ENCODE data around the gene FGFR3.

The FGFR3 gene

DNA sequence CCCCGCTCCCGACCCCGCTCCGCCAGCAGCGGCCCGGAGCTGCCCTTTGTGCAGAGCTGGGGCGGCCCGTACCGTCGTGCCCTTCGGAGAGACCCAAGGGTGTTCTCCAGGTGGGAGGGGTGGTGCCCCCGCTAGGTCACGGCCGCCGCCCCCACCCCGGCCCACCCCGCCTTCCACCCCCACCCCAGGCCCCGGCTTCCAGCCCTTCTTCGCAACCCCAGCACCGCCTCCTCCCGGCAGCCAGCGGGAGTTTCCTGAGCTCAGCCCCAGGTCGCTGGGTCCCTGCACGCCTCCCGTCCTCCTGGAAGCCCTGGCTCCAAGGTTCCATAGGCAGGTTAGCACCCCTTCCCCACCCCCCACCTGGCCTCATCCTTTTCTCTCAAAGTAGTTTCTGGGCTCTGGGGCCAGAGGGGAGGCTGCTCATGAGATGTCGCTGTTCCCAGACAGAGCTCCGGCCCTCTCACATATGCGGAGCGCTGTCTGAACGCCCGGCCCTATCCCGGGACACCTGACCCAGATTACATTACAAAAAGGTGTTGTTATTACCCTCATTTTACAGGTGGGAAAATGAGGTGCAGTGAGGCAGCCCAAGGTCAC is 25.2 kb upstream of the FGFR3 start:
- Histone ChIP-seq H3K27ac (no peak overlapping the region), H3K4me2 (no peak overlapping the region), H3K4me3 (IDR thresholded peaks at IDR 0.05; ENCODE audit: insufficient read depth, low read depth, low read length) (no peak overlapping the region), H3K79me2 (ENCODE audit: insufficient read depth, low read depth) (no peaks in the 10 kb centered on the region), H3K36me3 (ENCODE audit: insufficient read depth) (no peaks in the 10 kb centered on the region), H3K27me3 (ENCODE audit: insufficient read depth, low read depth) (peaks cover 6% of the 10 kb centered on the region; the same call in 1 of the 2 replicates), H2AFZ (ENCODE audit: low read depth) (no peak overlapping the region), H4K20me1 (ENCODE audit: insufficient read depth) (no peaks in the 10 kb centered on the region), H3K9ac (no peak overlapping the region), H3K4me1 (ENCODE audit: low read depth, poor library complexity, severe bottlenecking) (peaks cover 4% of the 10 kb centered on the region)
- TF ChIP-seq, protein P1, sequence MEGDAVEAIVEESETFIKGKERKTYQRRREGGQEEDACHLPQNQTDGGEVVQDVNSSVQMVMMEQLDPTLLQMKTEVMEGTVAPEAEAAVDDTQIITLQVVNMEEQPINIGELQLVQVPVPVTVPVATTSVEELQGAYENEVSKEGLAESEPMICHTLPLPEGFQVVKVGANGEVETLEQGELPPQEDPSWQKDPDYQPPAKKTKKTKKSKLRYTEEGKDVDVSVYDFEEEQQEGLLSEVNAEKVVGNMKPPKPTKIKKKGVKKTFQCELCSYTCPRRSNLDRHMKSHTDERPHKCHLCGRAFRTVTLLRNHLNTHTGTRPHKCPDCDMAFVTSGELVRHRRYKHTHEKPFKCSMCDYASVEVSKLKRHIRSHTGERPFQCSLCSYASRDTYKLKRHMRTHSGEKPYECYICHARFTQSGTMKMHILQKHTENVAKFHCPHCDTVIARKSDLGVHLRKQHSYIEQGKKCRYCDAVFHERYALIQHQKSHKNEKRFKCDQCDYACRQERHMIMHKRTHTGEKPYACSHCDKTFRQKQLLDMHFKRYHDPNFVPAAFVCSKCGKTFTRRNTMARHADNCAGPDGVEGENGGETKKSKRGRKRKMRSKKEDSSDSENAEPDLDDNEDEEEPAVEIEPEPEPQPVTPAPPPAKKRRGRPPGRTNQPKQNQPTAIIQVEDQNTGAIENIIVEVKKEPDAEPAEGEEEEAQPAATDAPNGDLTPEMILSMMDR (conservative IDR thresholded peaks at IDR 0.05; ENCODE audit: low read depth, low read length), result no peak

DNA sequence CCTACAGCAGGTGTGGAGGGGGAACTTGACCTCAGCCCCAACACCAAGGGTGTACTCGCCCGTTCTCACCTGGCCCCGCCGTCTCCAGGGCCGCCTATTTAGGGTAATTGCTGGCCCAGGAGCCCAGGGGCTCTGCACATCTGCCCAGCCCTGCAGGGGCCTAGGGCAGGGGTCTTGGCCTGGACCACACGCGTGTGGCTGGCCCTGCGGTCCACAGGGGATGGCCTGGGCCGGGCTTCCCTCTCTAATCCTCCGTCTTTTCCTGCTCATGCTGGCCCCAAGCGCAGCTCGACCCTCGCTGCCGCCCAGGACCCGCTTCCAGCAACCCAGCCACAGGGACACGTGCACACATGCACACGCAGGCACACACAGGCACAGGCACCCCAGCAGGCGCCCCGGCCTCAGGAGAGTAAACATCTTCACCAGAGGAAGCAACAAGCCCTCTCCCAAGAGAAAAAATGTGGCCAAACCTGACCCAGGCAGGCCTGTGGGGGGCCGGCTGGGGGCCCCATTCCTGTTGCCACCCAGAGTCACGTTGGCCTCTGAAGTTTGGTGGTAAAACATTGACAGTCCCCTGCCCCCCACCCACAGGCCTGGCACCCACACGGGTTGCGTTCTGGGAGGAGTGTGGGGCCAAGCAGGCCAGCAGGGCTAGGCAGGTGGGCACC is 24.6 kb upstream of the FGFR3 start:
- Histone ChIP-seq H3K9ac (no peak overlapping the region), H3K4me2 (no peak overlapping the region), H3K36me3 (ENCODE audit: insufficient read depth) (no peaks in the 10 kb centered on the region), H3K4me1 (ENCODE audit: low read depth, poor library complexity, severe bottlenecking) (peaks cover 4% of the 10 kb centered on the region), H3K79me2 (ENCODE audit: insufficient read depth, low read depth) (no peaks in the 10 kb centered on the region), H3K4me3 (IDR thresholded peaks at IDR 0.05; ENCODE audit: insufficient read depth, low read depth, low read length) (no peak overlapping the region), H3K27me3 (ENCODE audit: insufficient read depth, low read depth) (peaks cover 6% of the 10 kb centered on the region; the same call in 1 of the 2 replicates), H3K27ac (no peak overlapping the region), H4K20me1 (ENCODE audit: insufficient read depth) (no peaks in the 10 kb centered on the region), H2AFZ (ENCODE audit: low read depth) (no peak overlapping the region)
- TF ChIP-seq, protein P1 (conservative IDR thresholded peaks at IDR 0.05; ENCODE audit: low read depth, low read length), result no peak

GRCh38 chr4:1769692-1770091 is 23.4 kb upstream of the FGFR3 start:
- Histone ChIP-seq H3K27me3 (ENCODE audit: insufficient read depth, low read depth) (no peaks in the 10 kb centered on the region), H3K4me1 (ENCODE audit: low read depth, poor library complexity, severe bottlenecking) (peaks cover 4% of the 10 kb centered on the region), H3K4me2 (no peak overlapping the region), H3K79me2 (ENCODE audit: insufficient read depth, low read depth) (no peaks in the 10 kb centered on the region), H3K9ac (no peak overlapping the region), H4K20me1 (ENCODE audit: insufficient read depth) (no peaks in the 10 kb centered on the region), H3K36me3 (ENCODE audit: insufficient read depth) (no peaks in the 10 kb centered on the region), H2AFZ (ENCODE audit: low read depth) (no peak overlapping the region), H3K27ac (no peak overlapping the region), H3K4me3 (IDR thresholded peaks at IDR 0.05; ENCODE audit: insufficient read depth, low read depth, low read length) (no peak overlapping the region)
- TF ChIP-seq, protein P1 (conservative IDR thresholded peaks at IDR 0.05; ENCODE audit: low read depth, low read length), result no peak

DNA sequence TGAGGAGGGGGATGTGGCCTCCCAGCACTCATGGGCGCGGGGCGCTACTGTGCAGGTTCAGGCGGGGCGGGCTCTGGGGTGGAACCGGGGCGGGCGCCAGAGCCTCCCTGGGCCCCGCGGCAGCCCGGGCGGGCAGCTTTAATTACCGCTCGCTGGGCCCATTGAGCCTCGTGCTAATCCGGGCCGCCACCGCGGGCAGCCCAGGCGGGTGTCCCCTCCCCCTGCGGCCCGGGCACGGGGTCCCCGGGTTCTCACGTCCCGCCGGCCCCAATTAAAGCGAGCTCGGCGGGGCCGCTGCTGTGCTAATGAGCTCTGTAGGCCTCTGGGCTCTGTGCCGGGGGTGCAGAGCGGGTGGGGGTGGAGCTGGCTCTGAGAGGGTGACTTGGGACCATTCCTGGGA is 22.8 kb upstream of the FGFR3 start:
- no peaks in the 10 kb centered on the region for H3K36me3 ChIP-seq (ENCODE audit: insufficient read depth)
- no peaks in the 10 kb centered on the region for H3K79me2 ChIP-seq (ENCODE audit: insufficient read depth, low read depth)
- H3K27ac ChIP-seq, result no peak overlapping the region
- H3K4me1 ChIP-seq (ENCODE audit: low read depth, poor library complexity, severe bottlenecking), result peaks cover 4% of the 10 kb centered on the region
- no peak overlapping the region for H3K9ac ChIP-seq
- H3K4me2 ChIP-seq, result no peak overlapping the region
- H2AFZ ChIP-seq (ENCODE audit: low read depth), result no peak overlapping the region
- H3K27me3 ChIP-seq (ENCODE audit: insufficient read depth, low read depth), result no peaks in the 10 kb centered on the region
- TF ChIP-seq, protein P1 (conservative IDR thresholded peaks at IDR 0.05; ENCODE audit: low read depth, low read length), result no peak
- no peaks in the 10 kb centered on the region for H4K20me1 ChIP-seq (ENCODE audit: insufficient read depth)
- no peak overlapping the region for H3K4me3 ChIP-seq (IDR thresholded peaks at IDR 0.05; ENCODE audit: insufficient read depth, low read depth, low read length)
